Measurements from ENCODE around the gene DESI2. TPM values are rescaled to one million over a fixed set of nuclear protein-coding genes. Genes with fewer than 3 reads are reported as not detected.

The DESI2 gene
- total RNA-seq, 1 experiment from 2014 or later: 53.9 TPM

GRCh38 chr1:244647819-244648218, 5.1 kb upstream of the DESI2 start:
- TF ChIP-seq REST (IDR thresholded peaks at IDR 0.05; ENCODE audit: insufficient read depth in 1 of 2, low read depth in 2 of 2, low read length in 1 of 2): no peak
- no peak for TF ChIP-seq POLR2AphosphoS5 (IDR thresholded peaks at IDR 0.05; ENCODE audit: low read depth, low read length)
- TF ChIP-seq TCF7L2 (IDR thresholded peaks at IDR 0.05; ENCODE audit: low read depth, low read length): no peak

GRCh38 chr1:244651956-244652622, 837 bp upstream of the DESI2 start:
- Histone ChIP-seq H3K4me1 (ENCODE audit: control insufficient read depth, insufficient read depth, low read length) (peaks cover 28% of the 10 kb centered on the region), H3K9me3 (ENCODE audit: control insufficient read depth, insufficient read depth, low read depth, low read length) (no peaks in the 10 kb centered on the region), H3K27ac (ENCODE audit: low read length) (peak overlapping the region; percentile 94), H3K27me3 (ENCODE audit: control insufficient read depth, insufficient read depth, low read length) (no peaks in the 10 kb centered on the region), H3K4me3 (ENCODE audit: low read depth in 2 of 2, low read length in 2 of 2) (peak overlapping the region; percentile 66 to 91), H3K36me3 (ENCODE audit: control insufficient read depth, insufficient read depth, low read length) (no peaks in the 10 kb centered on the region; the same call in 1 of the 2 replicates)
- intact Hi-C loops (cut with micrococcal nuclease; ENCODE audit: unreplicated experiment) (no loop called here), in situ Hi-C loops (cut with HindIII; ENCODE audit: low pct_unique_long_range_greater_than_20kb, low sequenced_read_pairs) (no loop called here)
- ChIA-PET POLR2A (interaction anchor here (0.6 kb wide), 2 partner anchors 8 to 9 kb away, joined by 3 to 4 read pairs; no protein-coding TSS in a partner anchor), CTCF (no interaction called here)
- TF ChIP-seq POLR2AphosphoS5 (IDR thresholded peaks at IDR 0.05; ENCODE audit: low read depth, low read length) (no peak), SIN3A (IDR thresholded peaks at IDR 0.05; ENCODE audit: borderline replicate concordance, insufficient read depth, low read depth, low read length) (no peak), CTCF (IDR thresholded peaks at IDR 0.05) (no peak), REST (IDR thresholded peaks at IDR 0.05; ENCODE audit: insufficient read depth in 1 of 2, low read depth in 2 of 2, low read length in 1 of 2) (no peak), TCF7L2 (IDR thresholded peaks at IDR 0.05; ENCODE audit: low read depth, low read length) (no peak)
- DNase-seq (ENCODE audit: low read depth, low spot score) (no peak), ATAC-seq (no peak)
- BruUV-seq (replicated peaks): no TSS peak

More at GRCh38 chr1:244647819-244648218, 5.1 kb upstream of the DESI2 start:
- in situ Hi-C loops (cut with HindIII; ENCODE audit: low pct_unique_long_range_greater_than_20kb, low sequenced_read_pairs): no loop called here
- H3K9me3 ChIP-seq (ENCODE audit: control insufficient read depth, insufficient read depth, low read depth, low read length): no peaks in the 10 kb centered on the region
- H3K4me1 ChIP-seq (ENCODE audit: control insufficient read depth, insufficient read depth, low read length): peaks cover 6% of the 10 kb centered on the region; the same call in 1 of the 2 replicates
- BruUV-seq (replicated peaks): no TSS peak
- H3K4me3 ChIP-seq (ENCODE audit: low read depth in 2 of 2, low read length in 2 of 2): no peak overlapping the region
- intact Hi-C loops (cut with micrococcal nuclease; ENCODE audit: unreplicated experiment): no loop called here
- no peaks in the 10 kb centered on the region for H3K36me3 ChIP-seq (ENCODE audit: control insufficient read depth, insufficient read depth, low read length)
- no peak for ATAC-seq
- H3K27ac ChIP-seq (ENCODE audit: low read length): no peak overlapping the region
- H3K27me3 ChIP-seq (ENCODE audit: control insufficient read depth, insufficient read depth, low read length): no peaks in the 10 kb centered on the region
- DNase-seq (ENCODE audit: low read depth, low spot score): no peak
- ChIA-PET CTCF (no interaction called here), POLR2A (no interaction called here)

All from Panc1 (cell line).